Right atrium auricular region (tissue), 2 donors: ENCODE data around the gene DDAH1. TPM values are rescaled to one million over a fixed set of nuclear protein-coding genes. Genes with fewer than 3 reads are reported as not detected.

ENCODE experiments used
- DNase-seq: peaks from one replicate; pipeline ENCODE4 v3.0.0-alpha.2; 2019; ENCODE audit warnings: low spot score
- H3K27ac ChIP-seq, 2 donors: fragments of 200-600 bp; sonication (generic); 1 replicate in 1 of 2; 2 replicates in 1 of 2; pipeline ENCODE4 v1.5.1; 2016 to 2019
- H3K27me3 ChIP-seq, 2 donors: fragments of 200-600 bp; sonication (generic); one replicate each; pipeline versions ENCODE4 v1.5.1 to v1.6.0; 2017 to 2019
- H3K36me3 ChIP-seq: fragments of 200-600 bp; sonication (generic); one replicate; pipeline ENCODE4 v1.5.1; 2016
- H3K4me1 ChIP-seq, 2 donors: fragments of 200-600 bp; sonication (generic); one replicate each; pipeline versions ENCODE4 v1.5.1 to v1.6.0; 2017 to 2019
- H3K4me3 ChIP-seq, 2 donors: fragments of 200-600 bp; sonication (generic); 1 replicate in 1 of 2; 2 replicates in 1 of 2; pipeline ENCODE4 v1.5.1; 2017 to 2019; ENCODE audit warnings: mild to moderate bottlenecking in 1 of 2, moderate library complexity in 1 of 2
- H3K9me3 ChIP-seq, 2 donors: fragments of 200-600 bp; sonication (generic); one replicate each; pipeline ENCODE4 v1.5.1; 2019
- total RNA-seq, 2 donors: library from RNA; depleted of rRNA; stranded (reverse); fragments of >200 nt; gene quantifications; one replicate each; pipeline ENCODE4 v1.1.0, GENCODE V29; 2016
- TF ChIP-seq, protein P1 (sequence below), 2 donors: fragments of 200-600 bp; sonication (generic); IDR thresholded peaks; one replicate each; pipeline ENCODE4 v1.5.1; 2019; ENCODE audit warnings: antibody characterized with exemption in 2 of 2

Gene DDAH1
- total RNA-seq, 2 donors from 2014 or later = 10.8 to 18.3 TPM

DNA sequence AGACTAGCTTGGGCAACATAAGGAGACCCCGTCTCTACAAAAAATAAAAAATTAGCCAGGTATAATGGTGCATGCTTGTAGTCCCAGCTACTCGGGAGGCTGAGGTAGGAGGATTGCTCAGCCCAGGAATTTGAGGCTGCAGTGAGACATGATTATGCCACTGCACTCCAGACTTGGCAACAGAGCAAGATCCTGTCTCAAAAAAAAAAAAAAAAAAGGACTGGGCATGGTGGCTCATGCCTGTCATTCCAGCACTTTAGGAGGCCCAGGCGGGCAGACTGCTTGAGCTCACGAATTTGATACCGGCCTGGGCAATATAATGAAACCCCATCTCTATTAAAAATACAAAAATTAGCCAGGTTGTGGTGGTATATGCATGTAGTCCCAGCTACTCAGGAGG is 141.2 kb downstream of the DDAH1 start:
- Histone ChIP-seq H3K4me3 (no peak overlapping the region), H3K27me3 (no peaks in the 10 kb centered on the region), H3K9me3 (no peaks in the 10 kb centered on the region), H3K27ac (no peak overlapping the region), H3K4me1 (peaks cover 0 to 10% of the 10 kb centered on the region in 2 donors), H3K36me3 (no peaks in the 10 kb centered on the region)
- TF ChIP-seq, protein P1, sequence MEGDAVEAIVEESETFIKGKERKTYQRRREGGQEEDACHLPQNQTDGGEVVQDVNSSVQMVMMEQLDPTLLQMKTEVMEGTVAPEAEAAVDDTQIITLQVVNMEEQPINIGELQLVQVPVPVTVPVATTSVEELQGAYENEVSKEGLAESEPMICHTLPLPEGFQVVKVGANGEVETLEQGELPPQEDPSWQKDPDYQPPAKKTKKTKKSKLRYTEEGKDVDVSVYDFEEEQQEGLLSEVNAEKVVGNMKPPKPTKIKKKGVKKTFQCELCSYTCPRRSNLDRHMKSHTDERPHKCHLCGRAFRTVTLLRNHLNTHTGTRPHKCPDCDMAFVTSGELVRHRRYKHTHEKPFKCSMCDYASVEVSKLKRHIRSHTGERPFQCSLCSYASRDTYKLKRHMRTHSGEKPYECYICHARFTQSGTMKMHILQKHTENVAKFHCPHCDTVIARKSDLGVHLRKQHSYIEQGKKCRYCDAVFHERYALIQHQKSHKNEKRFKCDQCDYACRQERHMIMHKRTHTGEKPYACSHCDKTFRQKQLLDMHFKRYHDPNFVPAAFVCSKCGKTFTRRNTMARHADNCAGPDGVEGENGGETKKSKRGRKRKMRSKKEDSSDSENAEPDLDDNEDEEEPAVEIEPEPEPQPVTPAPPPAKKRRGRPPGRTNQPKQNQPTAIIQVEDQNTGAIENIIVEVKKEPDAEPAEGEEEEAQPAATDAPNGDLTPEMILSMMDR (IDR thresholded peaks at IDR 0.05) = no peak
- DNase-seq = no peak

DNA sequence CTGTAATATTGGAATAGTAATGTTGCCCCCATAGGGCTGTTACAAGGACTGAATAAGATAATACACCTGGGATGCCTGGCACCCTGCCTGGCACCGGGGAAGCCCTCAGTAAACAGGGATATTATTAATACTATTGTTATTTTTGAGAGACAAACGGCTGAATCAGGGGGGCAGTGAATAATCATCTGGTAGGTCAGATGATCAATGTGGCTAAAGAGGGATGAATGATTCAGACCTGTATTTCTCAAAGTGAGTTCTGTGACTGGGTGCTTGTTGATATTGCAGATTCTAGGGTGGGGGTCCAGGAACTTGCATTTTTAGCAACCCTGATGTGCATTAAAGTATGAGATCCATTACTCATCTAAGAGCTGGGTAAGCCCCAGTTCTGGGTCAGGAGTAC is 142.3 kb downstream of the DDAH1 start:
- Histone ChIP-seq H3K36me3 (no peaks in the 10 kb centered on the region), H3K9me3 (no peaks in the 10 kb centered on the region), H3K4me1 (peaks cover 0 to 5% of the 10 kb centered on the region in 2 donors), H3K27ac (no peak overlapping the region), H3K27me3 (no peaks in the 10 kb centered on the region), H3K4me3 (no peak overlapping the region)
- DNase-seq = no peak
- TF ChIP-seq, protein P1 (IDR thresholded peaks at IDR 0.05) = no peak

DNA sequence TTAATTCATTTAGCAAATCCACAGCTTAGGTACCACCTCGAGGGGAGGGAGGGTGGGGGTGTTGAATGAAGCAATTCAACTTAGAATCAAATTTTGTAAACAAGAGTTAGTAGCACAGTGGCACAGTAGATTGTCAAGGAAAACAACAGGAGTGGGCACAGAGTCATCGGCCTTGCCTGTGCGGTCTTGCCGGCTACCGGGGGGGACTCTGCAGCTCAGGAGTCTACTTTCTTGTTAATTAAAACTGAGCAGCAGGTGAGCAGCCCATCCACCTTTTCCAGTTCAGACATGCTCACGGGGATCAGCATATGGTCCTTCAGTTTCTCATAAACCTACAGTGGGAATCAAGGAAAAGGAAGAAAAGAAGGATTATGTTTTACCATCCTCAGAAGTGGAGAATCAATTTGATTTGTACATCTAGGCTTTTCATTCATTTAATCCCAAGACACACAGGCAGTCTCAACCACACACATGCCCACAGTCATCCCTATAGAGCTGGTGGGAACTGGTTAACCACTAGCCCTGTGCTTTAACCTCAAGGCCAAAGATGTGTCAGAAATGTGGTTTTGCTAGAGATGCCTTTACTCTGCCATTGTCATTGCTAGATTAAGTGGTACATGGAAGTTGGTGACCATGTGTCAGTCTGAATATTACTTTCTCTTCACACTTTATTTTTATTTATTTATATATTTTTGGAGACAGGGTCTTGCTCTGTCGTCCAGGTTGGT is 143.6 kb downstream of the DDAH1 start:
- no peak for DNase-seq
- no peaks in the 10 kb centered on the region for H3K9me3 ChIP-seq
- H3K27me3 ChIP-seq = no peaks in the 10 kb centered on the region
- H3K27ac ChIP-seq = no peak overlapping the region
- TF ChIP-seq, protein P1 (IDR thresholded peaks at IDR 0.05) = no peak
- no peak overlapping the region for H3K4me3 ChIP-seq
- peaks cover 0 to 11% of the 10 kb centered on the region in 2 donors for H3K4me1 ChIP-seq
- H3K36me3 ChIP-seq = no peaks in the 10 kb centered on the region

DNA sequence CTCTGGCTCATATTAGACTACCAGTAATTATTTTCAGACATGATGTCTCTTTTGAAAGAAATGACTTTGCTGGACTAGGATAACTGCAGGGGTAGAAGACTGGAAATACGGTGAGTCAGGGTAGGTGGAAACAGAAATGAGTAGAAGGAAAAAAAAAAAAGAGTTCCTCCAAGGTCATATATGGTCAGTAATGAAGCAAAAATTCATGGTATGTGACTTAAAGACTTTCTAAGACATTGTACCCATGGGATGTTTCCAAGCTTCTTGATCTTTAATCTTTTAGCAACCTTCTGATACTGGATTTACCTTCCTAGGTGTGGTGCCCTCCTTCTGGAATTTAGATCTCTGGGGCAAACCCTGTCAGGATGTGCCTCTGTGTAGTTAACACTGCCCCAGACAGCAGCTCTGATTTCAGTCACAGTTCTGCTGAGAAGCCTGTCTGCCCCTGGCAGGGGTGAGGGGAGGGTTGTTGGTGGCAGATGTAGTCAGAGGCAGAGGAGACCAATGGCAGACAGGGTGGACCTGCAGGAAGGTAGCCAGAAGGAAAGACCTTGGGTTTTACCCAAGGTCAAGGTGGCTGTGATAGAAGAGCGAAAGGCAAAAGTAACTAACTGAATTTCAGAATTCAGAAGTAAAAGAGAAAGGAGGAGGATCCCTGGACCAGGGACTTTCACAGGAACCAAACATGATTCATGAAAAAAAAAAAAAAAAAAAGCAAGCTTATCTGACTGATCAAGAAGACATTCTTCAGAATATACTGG is 144.4 kb downstream of the DDAH1 start:
- H3K4me1 ChIP-seq = peaks cover 0 to 19% of the 10 kb centered on the region in 2 donors
- TF ChIP-seq, protein P1 (IDR thresholded peaks at IDR 0.05) = no peak
- H3K4me3 ChIP-seq = no peak overlapping the region
- no peak overlapping the region for H3K27ac ChIP-seq
- no peak for DNase-seq
- no peaks in the 10 kb centered on the region for H3K36me3 ChIP-seq
- H3K27me3 ChIP-seq = no peaks in the 10 kb centered on the region
- no peaks in the 10 kb centered on the region for H3K9me3 ChIP-seq

DNA sequence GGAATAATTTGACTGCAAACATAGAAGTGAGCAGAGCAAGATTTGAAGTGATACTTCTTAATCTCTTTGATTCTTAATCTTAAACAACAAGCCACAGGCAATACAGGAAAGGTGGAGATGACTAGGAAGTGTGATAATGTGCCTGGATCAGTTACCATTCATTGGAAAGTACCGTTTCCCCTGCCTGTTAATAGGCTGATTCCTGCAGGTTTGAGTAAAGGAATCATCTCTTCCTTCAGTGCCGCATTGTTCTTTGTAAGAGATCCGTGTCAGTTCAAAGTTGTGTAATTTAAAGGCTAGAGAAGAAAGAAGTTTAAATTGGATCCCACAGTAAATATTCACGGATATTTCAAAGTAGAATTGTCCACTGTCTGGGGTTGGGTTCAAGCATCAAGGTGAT is 145.0 kb downstream of the DDAH1 start:
- H3K9me3 ChIP-seq = no peaks in the 10 kb centered on the region
- no peak for DNase-seq
- H3K27ac ChIP-seq = no peak overlapping the region
- H3K4me3 ChIP-seq = no peak overlapping the region
- no peaks in the 10 kb centered on the region for H3K27me3 ChIP-seq
- no peaks in the 10 kb centered on the region for H3K36me3 ChIP-seq
- H3K4me1 ChIP-seq = peaks cover 0 to 24% of the 10 kb centered on the region in 2 donors
- TF ChIP-seq, protein P1 (IDR thresholded peaks at IDR 0.05) = no peak
